Ovary (tissue), 9 donors: ENCODE data around the gene EHMT1. TPM values are rescaled to one million over a fixed set of nuclear protein-coding genes. Genes with fewer than 3 reads are reported as not detected.
"Not testable (repeated sequence)": the region's sequence is repeated elsewhere in the genome, so short reads cannot be mapped to it uniquely, and the experiment has no call there.

Experiments
- DNase-seq, 5 donors: peaks; one replicate each; pipeline ENCODE4 v3.0.0-alpha.2; 2019 to 2020
- H3K27ac ChIP-seq, 2 donors: fragments of 200-600 bp; one replicate each; pipeline versions ENCODE4 v1.5.1 to v1.8.0; 2019 to 2022
- H3K27me3 ChIP-seq: fragments of 200-600 bp; one replicate; pipeline ENCODE4 v1.8.0; 2022
- H3K36me3 ChIP-seq: fragments of 200-600 bp; sonication (generic); one replicate; pipeline ENCODE4 v1.5.1; 2019
- H3K4me1 ChIP-seq: one replicate; pipeline ENCODE4 v1.8.1; 2013; ENCODE audit warnings: mild to moderate bottlenecking, moderate library complexity; ENCODE audit not compliant: insufficient read depth
- H3K4me3 ChIP-seq: fragments of 200-600 bp; sonication (generic); one replicate; pipeline ENCODE4 v1.5.1; 2017
- H3K9me3 ChIP-seq, 2 donors: fragments of 200-600 bp in 1 of 2; sonication (generic) in 1 of 2; one replicate each; pipeline versions ENCODE4 v1.5.1 to v1.8.1; 2013 to 2019; ENCODE audit warnings: mild to moderate bottlenecking in 1 of 2, moderate library complexity in 1 of 2
- EP300 ChIP-seq: sonication (generic); formaldehyde crosslinking; IDR thresholded peaks from one replicate; pipeline ENCODE4 v1.6.1; 2017; ENCODE audit warnings: antibody characterized with exemption
- POLR2A ChIP-seq: fragments of 450-650 bp; IDR thresholded peaks from one replicate; pipeline ENCODE4 v1.6.1; 2017; ENCODE audit warnings: antibody characterized with exemption, mild to moderate bottlenecking, moderate library complexity
- WGBS, 3 donors: extraction: QIAGEN DNeasy Blood & Tissue Kit in 1 of 3; methylation state at CpG; one replicate each; pipeline versions ENCODE4 v1.1.5 to v1.1.7; 2013 to 2017; 5-methylcytosine and 5-hydroxymethylcytosine counted together
- intact Hi-C, 4 donors: fragments of 100-400 bp; cut with DNase I; formaldehyde crosslinking; loops; one replicate each; pipeline versions ENCODE4 v1.11.0 to v1.15.1; 2022 to 2023
- polyA plus RNA-seq, 2 donors: library from polyadenylated mRNA; stranded (reverse); fragments of 200-250 nt in 1 of 2; fragments of 350-450 nt in 1 of 2; fragmentation: Illumina TruSeq in 1 of 2; extraction: RNeasy Lipid Tissue Mini Kit (QIAGEN cat#74804) in 1 of 2; gene quantifications; one replicate each; pipeline ENCODE4 v1.2.3, GENCODE V29; 2013 to 2014
- total RNA-seq, 7 donors: library from RNA; depleted of rRNA in 2 of 7; stranded (reverse); fragments of >200 nt in 2 of 7; fragmentation: NEBNext Ultra II Directional in 3 of 7; extraction: Animal tissue kit (Norgen Biotek cat#: 25700) in 3 of 7; gene quantifications; one replicate each; pipeline versions ENCODE4 v1.1.0 to v1.2.4, GENCODE V29; 2016 to 2023
- TF ChIP-seq, protein P1 (sequence below), 3 donors: fragments of 450-650 bp in 2 of 3; fragments of 200-600 bp in 1 of 3; IDR thresholded peaks; one replicate each; pipeline versions ENCODE4 v1.5.1 to v1.8.0; 2016 to 2022; ENCODE audit warnings: antibody characterized with exemption in 3 of 3, mild to moderate bottlenecking in 1 of 3
- donor health status: DM: no; HTN: no; CAD: no; lungs with moderate emphysema.
- donor health status: DM: no; HTN: no; CAD: no.
- donor health status: Bipolar disorder and iron deficiency.
- donor health status: DM: yes; HTN: yes; CAD: no.
- donor health status: DM: no; HTN: no; CAD: no.
- donor health status: DM: yes; HTN: yes; CAD: no.

EHMT1 gene
- total and polyA plus RNA-seq, 9 donors, result 40.8 to 98.5 (median 77.9) TPM

DNA sequence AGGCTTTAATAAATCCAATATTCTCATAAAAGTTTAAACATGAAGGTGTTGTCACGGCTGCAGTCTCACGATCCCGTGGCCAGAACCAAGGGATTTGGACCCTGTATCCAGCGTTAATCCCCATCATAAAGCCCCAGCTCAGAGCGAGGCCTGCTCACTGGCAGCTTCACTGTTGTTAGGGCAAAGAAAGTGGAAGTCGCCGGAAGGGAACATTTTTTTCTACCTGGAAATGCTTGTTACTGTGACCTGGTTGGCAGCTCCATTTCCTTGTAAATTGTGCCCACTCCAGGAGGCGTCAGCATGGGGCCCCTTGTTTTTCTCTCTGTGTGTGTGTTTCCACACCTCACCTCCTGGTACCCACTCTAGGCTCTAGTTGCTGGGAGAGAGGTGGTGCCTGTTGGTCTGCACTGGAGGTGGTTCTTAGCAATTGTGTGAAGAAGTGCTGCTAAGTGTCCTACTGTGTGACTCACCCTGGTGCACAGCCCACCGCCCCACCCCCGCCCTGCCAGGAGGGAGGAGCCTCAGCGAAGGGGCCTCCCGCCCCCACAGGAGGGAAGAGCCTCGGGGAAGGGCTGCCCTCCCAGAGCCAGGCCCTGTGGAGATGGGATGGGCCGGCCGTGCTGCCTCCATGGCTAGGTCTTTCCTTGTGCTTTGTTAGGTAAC lies 105.1 kb downstream of the EHMT1 start:
- TF ChIP-seq, protein P1, sequence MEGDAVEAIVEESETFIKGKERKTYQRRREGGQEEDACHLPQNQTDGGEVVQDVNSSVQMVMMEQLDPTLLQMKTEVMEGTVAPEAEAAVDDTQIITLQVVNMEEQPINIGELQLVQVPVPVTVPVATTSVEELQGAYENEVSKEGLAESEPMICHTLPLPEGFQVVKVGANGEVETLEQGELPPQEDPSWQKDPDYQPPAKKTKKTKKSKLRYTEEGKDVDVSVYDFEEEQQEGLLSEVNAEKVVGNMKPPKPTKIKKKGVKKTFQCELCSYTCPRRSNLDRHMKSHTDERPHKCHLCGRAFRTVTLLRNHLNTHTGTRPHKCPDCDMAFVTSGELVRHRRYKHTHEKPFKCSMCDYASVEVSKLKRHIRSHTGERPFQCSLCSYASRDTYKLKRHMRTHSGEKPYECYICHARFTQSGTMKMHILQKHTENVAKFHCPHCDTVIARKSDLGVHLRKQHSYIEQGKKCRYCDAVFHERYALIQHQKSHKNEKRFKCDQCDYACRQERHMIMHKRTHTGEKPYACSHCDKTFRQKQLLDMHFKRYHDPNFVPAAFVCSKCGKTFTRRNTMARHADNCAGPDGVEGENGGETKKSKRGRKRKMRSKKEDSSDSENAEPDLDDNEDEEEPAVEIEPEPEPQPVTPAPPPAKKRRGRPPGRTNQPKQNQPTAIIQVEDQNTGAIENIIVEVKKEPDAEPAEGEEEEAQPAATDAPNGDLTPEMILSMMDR (IDR thresholded peaks at IDR 0.05), result no peak
- TF ChIP-seq EP300, result no peak
- no peak for TF ChIP-seq POLR2A
- Histone ChIP-seq H3K4me3 (no peak overlapping the region), H3K4me1 (peaks cover 6% of the 10 kb centered on the region), H3K27me3 (no peaks in the 10 kb centered on the region), H3K27ac (no peak overlapping the region), H3K36me3 (no peaks in the 10 kb centered on the region), H3K9me3 (no peaks in the 10 kb centered on the region)
- WGBS, 3 donors, result 74 to 79% (median 78%) methylated on average over 15 of the region's 15 CpGs
- no peak for DNase-seq
- intact Hi-C loops, result no loop called here

DNA sequence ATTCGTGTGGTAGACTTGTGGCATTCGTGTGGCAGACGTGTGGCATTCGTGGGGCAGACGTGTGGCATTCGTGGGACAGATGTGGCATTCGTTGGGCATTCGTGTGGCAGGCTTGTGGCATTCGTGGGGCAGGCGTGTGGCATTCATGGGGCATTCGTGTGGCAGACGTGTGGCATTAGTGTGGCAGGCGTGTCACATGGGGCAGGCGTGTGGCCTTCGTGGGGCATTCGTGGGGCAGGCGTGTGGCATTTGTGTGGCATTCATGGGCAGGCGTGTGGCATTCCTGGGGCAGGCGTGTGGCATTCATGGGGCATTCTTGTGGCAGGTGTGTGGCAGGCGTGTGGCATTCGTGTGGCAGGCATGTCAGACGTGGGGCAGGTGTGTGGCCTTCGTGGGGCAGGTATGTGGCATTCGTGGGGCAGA lies 106.0 kb downstream of the EHMT1 start:
- TF ChIP-seq EP300 (no peak), POLR2A (no peak)
- TF ChIP-seq, protein P1 (IDR thresholded peaks at IDR 0.05), result no peak
- Histone ChIP-seq H3K9me3 (no peaks in the 10 kb centered on the region), H3K36me3 (no peaks in the 10 kb centered on the region), H3K4me1 (peaks cover 6% of the 10 kb centered on the region), H3K27me3 (no peaks in the 10 kb centered on the region), H3K27ac (no peak overlapping the region), H3K4me3 (no peak overlapping the region)
- DNase-seq, result no peak
- 95 to 97% (median 96%) methylated on average over 24 of the region's 24 CpGs for whole genome bisulfite sequencing, 3 donors
- intact Hi-C loops, result no loop called here

DNA sequence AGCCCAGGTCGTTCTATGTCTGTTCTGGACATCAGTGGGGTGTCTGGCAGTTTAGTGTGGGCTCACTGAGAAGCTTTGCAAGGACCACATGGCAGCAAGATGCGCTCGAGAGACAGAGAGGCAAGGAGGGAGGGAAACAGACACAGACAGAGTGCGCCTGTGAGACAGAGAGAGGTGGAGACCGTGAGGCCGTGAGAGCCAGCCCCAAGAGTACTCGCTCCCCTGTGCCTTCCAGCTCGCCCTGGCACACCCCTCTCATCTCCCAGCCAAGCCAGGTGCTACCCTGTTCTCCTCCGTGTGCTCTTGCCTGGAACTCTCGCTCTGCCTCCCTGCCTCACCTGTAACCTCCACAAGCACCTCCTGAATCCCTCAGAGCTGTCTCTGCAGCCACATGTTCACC lies 106.8 kb downstream of the EHMT1 start:
- no peaks in the 10 kb centered on the region for H3K27me3 ChIP-seq
- intact Hi-C loops, result no loop called here
- WGBS, 3 donors, result 95 to 97% (median 96%) methylated on average over 10 of the region's 10 CpGs
- H3K4me1 ChIP-seq, result peaks cover 6% of the 10 kb centered on the region
- DNase-seq, result no peak
- no peaks in the 10 kb centered on the region for H3K9me3 ChIP-seq
- no peak for TF ChIP-seq EP300
- TF ChIP-seq, protein P1 (IDR thresholded peaks at IDR 0.05), result no peak
- no peak for TF ChIP-seq POLR2A
- H3K4me3 ChIP-seq, result no peak overlapping the region
- H3K27ac ChIP-seq, result no peak overlapping the region
- no peaks in the 10 kb centered on the region for H3K36me3 ChIP-seq

DNA sequence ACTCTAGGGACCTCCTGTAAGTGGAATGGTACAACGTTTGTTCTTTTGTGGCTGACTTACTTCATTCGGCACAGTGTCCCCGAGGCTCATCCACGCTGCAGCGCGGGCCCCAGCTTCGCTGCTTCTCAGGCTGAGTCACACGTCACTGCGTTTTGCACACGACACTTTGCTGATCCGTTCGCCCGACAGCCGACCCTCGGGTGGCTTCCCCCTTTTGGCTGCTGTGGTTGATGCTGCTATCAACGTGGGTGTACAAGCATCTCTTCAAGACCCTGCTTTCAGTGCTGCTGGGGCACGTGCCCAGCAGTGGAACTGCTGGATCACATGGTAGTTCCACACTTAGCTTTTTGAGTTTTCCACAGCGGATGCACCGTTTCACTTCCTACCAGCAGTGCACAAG lies 107.5 kb downstream of the EHMT1 start:
- H3K9me3 ChIP-seq, H3K27me3 ChIP-seq, H3K4me1 ChIP-seq, intact Hi-C loops, H3K27ac ChIP-seq, DNase-seq, H3K36me3 ChIP-seq, H3K4me3 ChIP-seq: not testable (repeated sequence)
- 96 to 97% (median 97%) methylated on average over 9 to 13 of the region's 19 CpGs for WGBS, 3 donors

- no peak overlapping the region for H3K4me3 ChIP-seq
- TF ChIP-seq POLR2A, result no peak
- TF ChIP-seq EP300, result no peak
- TF ChIP-seq, protein P1 (IDR thresholded peaks at IDR 0.05), result no peak
- H3K36me3 ChIP-seq, result no peaks in the 10 kb centered on the region
- H3K9me3 ChIP-seq, result no peaks in the 10 kb centered on the region
- DNase-seq, result no peak
- no peaks in the 10 kb centered on the region for H3K27me3 ChIP-seq
- intact Hi-C loops, result no loop called here
- peaks cover 6% of the 10 kb centered on the region for H3K4me1 ChIP-seq
- 93 to 100% (median 97%) methylated on average over 2 of the region's 2 CpGs for WGBS, 3 donors
- no peak overlapping the region for H3K27ac ChIP-seq
These were observed 108.0 kb downstream of the EHMT1 start for GRCh38 chr9:137726764-137727163.
